Small intestine (tissue), 7 donors: ENCODE measurements around the gene TANGO6. TPM values are rescaled to one million over a fixed set of nuclear protein-coding genes. Genes with fewer than 3 reads are reported as not detected.

ENCODE experiments used
- DNase-seq, 2 donors: peaks; one replicate each; pipeline versions ENCODE4 v3.0.0 to v3.0.0-alpha.2; 2013
- FAIRE-seq: peaks from 2 replicates; lab custom pipeline; 2012; peaks lifted over from hg19 to GRCh38; lab: Jason Lieb, UNC
- H3K27ac ChIP-seq, 3 donors: one replicate each; pipeline ENCODE4 v1.5.1; 2013; ENCODE audit warnings: low read length in 2 of 3, mild to moderate bottlenecking in 2 of 3, control low read depth in 1 of 3, inconsistent platforms in 1 of 3, low read depth in 1 of 3, moderate library complexity in 1 of 3
- H3K27me3 ChIP-seq, 3 donors: one replicate each; pipeline ENCODE4 v1.6.1; 2013; ENCODE audit warnings: low read length in 3 of 3, inconsistent platforms in 1 of 3; ENCODE audit not compliant: control insufficient read depth in 3 of 3, insufficient read depth in 3 of 3
- H3K36me3 ChIP-seq, 3 donors: one replicate each; pipeline ENCODE4 v1.6.1; 2013; ENCODE audit warnings: low read length in 3 of 3, inconsistent platforms in 1 of 3, low read depth in 1 of 3, mild to moderate bottlenecking in 1 of 3, moderate library complexity in 1 of 3; ENCODE audit not compliant: control insufficient read depth in 3 of 3, insufficient read depth in 2 of 3
- H3K4me1 ChIP-seq, 3 donors: one replicate each; pipeline ENCODE4 v1.6.1; 2013; ENCODE audit warnings: low read length in 2 of 3, inconsistent platforms in 1 of 3, low read depth in 1 of 3, mild to moderate bottlenecking in 1 of 3, moderate library complexity in 1 of 3; ENCODE audit not compliant: control insufficient read depth in 3 of 3, insufficient read depth in 2 of 3
- H3K4me3 ChIP-seq, 3 donors: one replicate each; pipeline ENCODE4 v1.5.1; 2013; ENCODE audit warnings: low read length in 3 of 3, control low read depth in 1 of 3, inconsistent platforms in 1 of 3, low read depth in 1 of 3, mild to moderate bottlenecking in 1 of 3, moderate library complexity in 1 of 3
- H3K9me3 ChIP-seq, 2 donors: one replicate each; pipeline ENCODE4 v1.6.1; 2013; ENCODE audit warnings: low read depth in 1 of 2, low read length in 1 of 2; ENCODE audit not compliant: control insufficient read depth in 2 of 2, insufficient read depth in 1 of 2
- WGBS, 3 donors: extraction: QIAGEN DNeasy Blood & Tissue Kit; methylation state at CpG; one replicate each; pipeline ENCODE4 v1.1.7; 2013; 5-methylcytosine and 5-hydroxymethylcytosine counted together
- polyA plus RNA-seq, 4 donors: library from polyadenylated mRNA; stranded (reverse) in 3 of 4; unstranded in 1 of 4; fragments of 200-250 nt in 3 of 4; fragments of 120-200 nt in 1 of 4; gene quantifications; one replicate each; pipeline versions ENCODE4 v1.2.1 to v1.2.3, GENCODE V29; 2013
- donor health status: healthy with polysubstance abuse.
- donor health status: control.
- donor health status: control.
- donor health status: Bipolar disorder and iron deficiency.
- donor health status: healthy.

The TANGO6 gene
- polyA plus RNA-seq, 4 donors = 0.67 to 7.7 (median 2.9) TPM

DNA sequence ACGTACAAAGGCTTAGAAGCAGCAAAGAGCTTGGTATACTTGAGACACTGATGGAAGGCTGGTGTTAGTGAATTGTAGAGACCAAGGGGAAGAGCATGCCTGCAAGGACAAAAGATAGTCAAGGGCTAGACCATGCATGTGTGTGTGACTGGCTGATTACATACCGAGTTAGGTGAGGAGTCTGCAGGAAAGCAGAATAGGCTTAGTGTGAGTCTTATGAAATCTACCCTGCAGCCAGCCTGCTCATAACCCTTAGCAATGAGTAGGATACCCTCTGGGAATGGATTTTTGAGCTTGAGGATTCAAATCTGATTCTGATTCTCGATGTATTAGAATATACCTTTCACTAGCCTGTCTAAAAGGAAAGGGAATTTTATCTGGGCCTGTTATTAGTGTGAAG lies 77.0 kb downstream of the TANGO6 start:
- FAIRE-seq (no peak), DNase-seq (no peak)
- peaks cover 0 to 16% (median 4%) of the 10 kb centered on the region in 3 donors for H3K4me1 ChIP-seq
- H3K9me3 ChIP-seq = no peaks in the 10 kb centered on the region
- H3K27ac ChIP-seq = no peak overlapping the region
- no peaks in the 10 kb centered on the region for H3K27me3 ChIP-seq
- no peak overlapping the region for H3K4me3 ChIP-seq
- H3K36me3 ChIP-seq = no peaks in the 10 kb centered on the region
- 91 to 96% (median 95%) methylated on average over 3 of the region's 3 CpGs for WGBS, 3 donors

GRCh38 chr16:68921637-68922036 lies 78.3 kb downstream of the TANGO6 start:
- FAIRE-seq (no peak), DNase-seq (peak; percentile 86 to 90)
- Histone ChIP-seq H3K27me3 (no peaks in the 10 kb centered on the region), H3K4me1 (peaks cover 0 to 22% (median 4%) of the 10 kb centered on the region in 3 donors), H3K27ac (peak overlapping the region in 2 of 3 donors; percentile 11 to 73), H3K9me3 (no peaks in the 10 kb centered on the region), H3K36me3 (no peaks in the 10 kb centered on the region), H3K4me3 (no peak overlapping the region)
- WGBS, 3 donors = 24 to 59% (median 35%) methylated on average over 2 of the region's 2 CpGs

- no peak for DNase-seq
- 93 to 94% (median 93%) methylated on average over 12 of the region's 12 CpGs for WGBS, 3 donors
- Histone ChIP-seq H3K9me3 (no peaks in the 10 kb centered on the region), H3K27me3 (no peaks in the 10 kb centered on the region), H3K27ac (peak overlapping the region in 2 of 3 donors; percentile 36 to 62), H3K4me1 (peaks cover 3 to 34% (median 5%) of the 10 kb centered on the region in 3 donors), H3K4me3 (no peak overlapping the region), H3K36me3 (peaks cover 0 to 5% (median 5%) of the 10 kb centered on the region in 3 donors)
- FAIRE-seq = no peak
These were observed 79.8 kb downstream of the TANGO6 start for GRCh38 chr16:68923116-68923515.

DNA sequence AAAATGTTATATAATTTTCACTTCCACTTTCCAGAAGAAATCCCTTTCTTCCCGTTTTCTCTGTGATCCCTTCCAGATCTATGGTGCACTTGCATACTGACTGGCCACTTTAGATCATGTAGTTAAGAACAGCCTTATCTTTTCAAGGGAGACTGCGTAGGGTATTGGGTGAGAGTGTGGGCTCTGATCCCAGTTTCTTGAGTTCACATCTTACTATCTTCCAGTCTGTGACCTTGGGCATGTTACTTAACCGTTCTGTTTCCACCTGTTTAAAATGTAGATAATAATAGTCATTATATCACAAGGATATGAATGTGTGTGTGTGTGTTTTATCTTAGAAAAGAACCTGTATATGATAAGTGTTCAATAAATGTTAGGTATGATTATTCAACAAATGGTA lies 83.7 kb downstream of the TANGO6 start:
- peaks cover 3 to 42% (median 7%) of the 10 kb centered on the region in 3 donors for H3K4me1 ChIP-seq
- WGBS, 3 donors = 18 to 61% (median 35%) methylated on average over 3 of the region's 3 CpGs
- H3K9me3 ChIP-seq = no peaks in the 10 kb centered on the region
- no peaks in the 10 kb centered on the region for H3K27me3 ChIP-seq
- no peak overlapping the region for H3K4me3 ChIP-seq
- peaks cover 2 to 9% (median 5%) of the 10 kb centered on the region in 3 donors for H3K36me3 ChIP-seq
- peak; percentile 38 to 89 for DNase-seq
- peak overlapping the region; percentile 36 to 60 (median 56) for H3K27ac ChIP-seq
- FAIRE-seq = peak; percentile 68

GRCh38 chr16:68931196-68931595 lies 87.9 kb downstream of the TANGO6 start:
- FAIRE-seq (no peak), DNase-seq (no peak)
- no peak overlapping the region for H3K4me3 ChIP-seq
- H3K27me3 ChIP-seq = no peaks in the 10 kb centered on the region
- H3K9me3 ChIP-seq = no peaks in the 10 kb centered on the region
- H3K36me3 ChIP-seq = peaks cover 2 to 19% (median 5%) of the 10 kb centered on the region in 3 donors
- H3K4me1 ChIP-seq = peaks cover 3 to 24% (median 3%) of the 10 kb centered on the region in 3 donors
- peak overlapping the region in 1 of 3 donors; percentile 40 for H3K27ac ChIP-seq
- WGBS, 3 donors = 91 to 96% (median 91%) methylated on average over 3 of the region's 3 CpGs

GRCh38 chr16:68934402-68934801 lies 91.1 kb downstream of the TANGO6 start:
- Histone ChIP-seq H3K27me3 (no peaks in the 10 kb centered on the region), H3K4me1 (peaks cover 0 to 9% (median 2%) of the 10 kb centered on the region in 3 donors), H3K27ac (no peak overlapping the region), H3K36me3 (peaks cover 0 to 9% (median under 1%) of the 10 kb centered on the region in 3 donors), H3K9me3 (no peaks in the 10 kb centered on the region), H3K4me3 (no peak overlapping the region)
- FAIRE-seq = no peak
- 93 to 96% (median 94%) methylated on average over 3 of the region's 3 CpGs for WGBS, 3 donors
- DNase-seq = no peak

DNA sequence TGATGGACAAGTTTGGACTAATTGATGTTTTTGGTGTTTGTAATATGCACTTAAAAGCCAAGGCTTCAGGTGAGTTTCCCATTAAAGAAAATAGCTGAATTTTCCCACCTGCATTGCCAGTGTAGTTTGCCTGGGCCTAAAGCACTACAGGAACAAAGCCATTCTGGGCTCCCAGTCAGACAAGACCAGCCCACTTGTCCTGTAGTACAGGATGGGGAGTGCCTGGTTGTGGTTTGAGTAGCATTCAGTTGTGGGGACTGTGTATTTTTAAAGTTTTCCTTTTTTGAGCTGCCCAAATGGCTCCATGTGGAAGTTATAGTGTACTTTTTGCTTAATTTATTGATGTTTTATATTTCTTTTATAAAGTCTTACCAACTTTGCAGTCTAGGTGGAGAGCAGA lies 91.7 kb downstream of the TANGO6 start:
- no peak overlapping the region for H3K4me3 ChIP-seq
- H3K9me3 ChIP-seq = no peaks in the 10 kb centered on the region
- peaks cover 0 to 9% (median 0%) of the 10 kb centered on the region in 3 donors for H3K36me3 ChIP-seq
- no peak for FAIRE-seq
- peaks cover 0 to 5% (median 2%) of the 10 kb centered on the region in 3 donors for H3K4me1 ChIP-seq
- H3K27ac ChIP-seq = no peak overlapping the region
- no peak for DNase-seq
- no peaks in the 10 kb centered on the region for H3K27me3 ChIP-seq

DNA sequence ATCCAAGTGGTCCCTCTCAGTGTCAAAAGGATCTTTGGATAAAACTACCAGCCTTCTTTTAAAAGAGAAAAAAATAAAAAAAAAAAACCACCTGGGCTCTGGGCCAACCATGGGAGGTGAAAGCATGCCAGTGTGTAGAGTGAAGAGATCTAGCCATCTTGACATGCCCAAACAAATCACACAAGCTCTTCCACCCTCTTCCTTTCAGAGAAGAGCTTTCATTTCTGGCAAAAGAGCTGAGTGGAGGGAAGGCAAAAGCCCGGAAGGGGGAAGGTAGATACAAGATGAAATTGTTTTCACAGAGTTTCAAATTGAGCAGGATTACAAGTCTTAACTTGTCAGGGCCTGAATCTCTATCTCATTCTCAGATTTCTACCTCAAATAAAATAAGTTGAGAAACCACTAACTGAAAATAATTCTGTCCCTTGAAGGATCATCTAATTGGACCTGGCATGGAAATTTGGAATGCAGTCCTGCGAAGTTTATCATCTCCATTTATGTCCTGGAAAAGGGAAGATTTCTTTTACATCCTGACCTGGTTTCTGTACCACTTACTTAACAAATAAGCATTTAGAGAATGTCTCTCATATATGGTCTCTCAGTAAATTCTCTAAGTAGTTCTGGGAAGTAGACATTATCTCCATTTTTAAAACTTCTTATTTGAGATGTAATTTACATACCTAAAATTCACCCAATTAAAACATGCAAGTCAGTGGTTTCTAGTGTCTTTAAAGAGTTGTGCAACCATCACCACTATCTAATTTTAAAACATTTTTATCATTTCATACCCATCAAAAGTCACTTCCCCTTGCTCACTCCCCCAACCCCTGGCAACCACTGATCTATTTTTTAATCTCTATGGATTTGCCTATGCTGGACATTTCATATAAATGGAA lies 93.7 kb downstream of the TANGO6 start:
- H3K27ac ChIP-seq = no peak overlapping the region
- H3K4me1 ChIP-seq = no peaks in the 10 kb centered on the region
- no peak overlapping the region for H3K4me3 ChIP-seq
- H3K9me3 ChIP-seq = no peaks in the 10 kb centered on the region
- H3K36me3 ChIP-seq = peaks cover 0 to 9% (median 0%) of the 10 kb centered on the region in 3 donors
- no peaks in the 10 kb centered on the region for H3K27me3 ChIP-seq
- DNase-seq (no peak), FAIRE-seq (no peak)
- WGBS, 3 donors = 76 to 83% (median 76%) methylated on average over 2 of the region's 2 CpGs
